Stimulated activated CD8-positive, alpha-beta memory T cell treated with anti-CD3 and anti-CD28 coated beads, Interleukin-4, amount 100 ng/mL, for 1 hour (primary cell): ENCODE data around the gene FAM168A.
"Not testable (repeated sequence)": the region's sequence is repeated elsewhere in the genome, so short reads cannot be mapped to it uniquely, and the experiment has no call there.

Experiments
- DNase-seq, 2 donors: peaks; one replicate each; pipeline ENCODE4 v3.0.0-alpha.2; 2020; ENCODE audit warnings: low read depth in 2 of 2, low spot score in 1 of 2

Gene FAM168A

GRCh38 chr11:73475549-73476095, 122.3 kb downstream of the FAM168A start:
- DNase-seq, result no peak

GRCh38 chr11:73473252-73473651, 124.7 kb downstream of the FAM168A start:
- no peak for DNase-seq

GRCh38 chr11:73470036-73470612, 127.8 kb downstream of the FAM168A start:
- DNase-seq, result not testable (repeated sequence)

- no peak for DNase-seq
These were observed 128.5 kb downstream of the FAM168A start for GRCh38 chr11:73469401-73469800.

- DNase-seq, result no peak
These were observed 129.2 kb downstream of the FAM168A start for GRCh38 chr11:73468590-73469161.

GRCh38 chr11:73467505-73467904, 130.4 kb downstream of the FAM168A start:
- no peak for DNase-seq

GRCh38 chr11:73466643-73467042, 131.3 kb downstream of the FAM168A start:
- no peak for DNase-seq

GRCh38 chr11:73465871-73466270, 132.0 kb downstream of the FAM168A start:
- DNase-seq, result no peak

GRCh38 chr11:73465023-73465675, 132.8 kb downstream of the FAM168A start:
- DNase-seq, result no peak

- DNase-seq, result no peak
These were observed 133.6 kb downstream of the FAM168A start for GRCh38 chr11:73464347-73464746.

GRCh38 chr11:73463359-73463758, 134.6 kb downstream of the FAM168A start:
- DNase-seq, result no peak

GRCh38 chr11:73461964-73462363, 135.9 kb downstream of the FAM168A start:
- no peak for DNase-seq

- no peak for DNase-seq
These were observed 136.5 kb downstream of the FAM168A start for GRCh38 chr11:73461335-73461840.

- DNase-seq, result no peak
These were observed 139.7 kb downstream of the FAM168A start for GRCh38 chr11:73458201-73458600.

- no peak for DNase-seq
These were observed 142.9 kb downstream of the FAM168A start for GRCh38 chr11:73454987-73455386.

- DNase-seq, result no peak
These were observed 144.3 kb downstream of the FAM168A start for GRCh38 chr11:73453562-73453961.

GRCh38 chr11:73452726-73453125, 145.2 kb downstream of the FAM168A start:
- no peak for DNase-seq

GRCh38 chr11:73451896-73452295, 146.0 kb downstream of the FAM168A start:
- DNase-seq, result no peak

- DNase-seq, result no peak
These were observed 151.1 kb downstream of the FAM168A start for GRCh38 chr11:73446766-73447165.

GRCh38 chr11:73445980-73446379, 151.9 kb downstream of the FAM168A start:
- no peak for DNase-seq

GRCh38 chr11:73439002-73439843, 158.7 kb downstream of the FAM168A start:
- no peak for DNase-seq
